BLaER1 (cell line): ENCODE results near the gene YARS2.

Experiments used
- H3K27ac ChIP-seq: shearing (Covaris generic); formaldehyde crosslinking; 2 replicates; pipeline ENCODE4 v1.8.1; 2022
- H3K27me3 ChIP-seq: shearing (Covaris generic); formaldehyde crosslinking; 2 replicates; pipeline ENCODE4 v1.8.1; 2022
- H3K36me3 ChIP-seq: shearing (Covaris generic); formaldehyde crosslinking; 2 replicates; pipeline ENCODE4 v1.8.1; 2022
- H3K4me1 ChIP-seq: shearing (Covaris generic); formaldehyde crosslinking; 2 replicates; pipeline ENCODE4 v1.8.1; 2022
- H3K4me2 ChIP-seq: shearing (Covaris generic); formaldehyde crosslinking; 2 replicates; pipeline ENCODE4 v1.8.1; 2022
- H3K4me3 ChIP-seq: shearing (Covaris generic); formaldehyde crosslinking; 2 replicates; pipeline ENCODE4 v1.8.1; 2022
- H3K9ac ChIP-seq: shearing (Covaris generic); formaldehyde crosslinking; 2 replicates; pipeline ENCODE4 v1.8.1; 2022
- H3K9me3 ChIP-seq: shearing (Covaris generic); formaldehyde crosslinking; 2 replicates; pipeline ENCODE4 v1.8.1; 2022
- H4K20me1 ChIP-seq: shearing (Covaris generic); formaldehyde crosslinking; 2 replicates; pipeline ENCODE4 v1.8.1; 2022
- Cebpa-rat ChIP-seq: shearing (Covaris generic); IDR thresholded peaks from 2 replicates; pipeline ENCODE4 v1.8.1; 2022

The YARS2 gene

DNA sequence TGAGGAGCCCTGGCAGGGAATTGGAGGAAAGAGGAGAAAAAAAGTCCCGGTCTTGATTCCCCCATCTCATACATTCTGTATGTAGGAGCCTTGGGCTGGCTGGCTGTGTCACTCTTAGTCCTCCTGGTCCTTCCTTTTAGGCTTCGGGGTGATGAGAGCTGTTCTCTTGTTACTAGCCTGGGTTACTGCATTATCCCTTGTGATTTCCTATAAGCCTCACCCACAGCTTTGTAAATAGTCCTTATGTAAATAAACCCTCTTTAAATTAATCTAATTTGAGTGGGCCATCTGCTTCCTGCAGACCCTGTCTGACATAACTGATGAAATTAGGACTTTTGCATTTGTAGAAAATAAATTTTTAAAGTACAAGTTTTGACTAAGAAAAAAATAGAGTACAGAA lies 57.4 kb downstream of the YARS2 start:
- Histone ChIP-seq H3K9me3 (peaks cover 27% of the 10 kb centered on the region), H3K27me3 (no peaks in the 10 kb centered on the region), H3K4me2 (no peak overlapping the region), H3K4me1 (peaks cover 5% of the 10 kb centered on the region; the same call in 1 of the 2 replicates), H3K9ac (no peak overlapping the region), H4K20me1 (peaks cover 52% of the 10 kb centered on the region), H3K4me3 (no peak overlapping the region), H3K27ac (no peak overlapping the region), H3K36me3 (peaks cover 46% of the 10 kb centered on the region)
- TF ChIP-seq Cebpa-rat, result no peak

DNA sequence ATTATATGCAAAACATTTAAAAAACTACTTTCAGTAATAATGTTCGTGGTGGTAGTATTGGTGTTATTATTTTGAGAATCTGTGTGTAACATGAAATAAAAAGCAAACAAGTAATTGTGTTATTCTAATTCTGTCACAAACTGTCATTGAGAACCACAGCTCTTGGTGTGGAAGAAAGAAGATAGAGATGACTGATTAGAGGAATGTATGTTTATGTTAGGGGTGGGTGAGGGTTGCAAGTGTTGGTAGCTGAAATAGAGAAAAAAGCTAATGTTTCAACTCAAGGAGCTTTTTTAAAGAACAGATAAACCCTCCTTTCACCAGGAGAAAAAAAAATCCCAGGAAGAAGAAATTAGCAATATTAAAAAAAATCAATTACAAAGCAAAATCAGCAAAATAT lies 58.3 kb downstream of the YARS2 start:
- Histone ChIP-seq H4K20me1 (peaks cover 59% of the 10 kb centered on the region), H3K4me1 (peaks cover 5% of the 10 kb centered on the region; the same call in 1 of the 2 replicates), H3K4me3 (no peak overlapping the region), H3K4me2 (no peak overlapping the region), H3K27ac (no peak overlapping the region), H3K36me3 (peaks cover 45% of the 10 kb centered on the region), H3K27me3 (no peaks in the 10 kb centered on the region), H3K9me3 (peaks cover 27% of the 10 kb centered on the region), H3K9ac (no peak overlapping the region)
- no peak for TF ChIP-seq Cebpa-rat
